K562 (cell line): ENCODE data around the gene SRBD1. TPM values are rescaled to one million over a fixed set of nuclear protein-coding genes. Genes with fewer than 3 reads are reported as not detected.

Experiments used
- C11orf30 ChIP-seq: fragments of 450-650 bp; IDR thresholded peaks from 2 replicates; pipeline ENCODE4 v1.6.1; 2016; ENCODE audit warnings: low read depth, mild to moderate bottlenecking
- CBFA2T2 ChIP-seq: fragments of 450-650 bp; conservative IDR thresholded peaks from 2 replicates; pipeline ENCODE4 v1.6.1; 2017; ENCODE audit warnings: mild to moderate bottlenecking
- CBX1 ChIP-seq: sonication (generic); IDR thresholded peaks from 2 replicates; pipeline ENCODE4 v1.6.1; 2016; ENCODE audit warnings: antibody characterized with exemption, low read depth, mild to moderate bottlenecking
- HBP1 ChIP-seq: fragments of 450-650 bp; formaldehyde crosslinking; IDR thresholded peaks from 2 replicates; pipeline ENCODE4 v1.4.0; 2022; ENCODE audit warnings: missing genetic modification characterization
- KAT7 ChIP-seq: sonication (generic); formaldehyde crosslinking; IDR thresholded peaks from 2 replicates; pipeline ENCODE4 v1.8.0; 2022; ENCODE audit warnings: missing genetic modification reagents, mild to moderate bottlenecking, borderline replicate concordance
- L3MBTL2 ChIP-seq: fragments of 450-650 bp; IDR thresholded peaks from 2 replicates; pipeline ENCODE4 v1.6.1; 2016; ENCODE audit warnings: mild to moderate bottlenecking, moderate library complexity
- MAFF ChIP-seq: IDR thresholded peaks from 2 replicates; pipeline ENCODE4 v1.6.1; 2012; ENCODE audit warnings: low read length, improper control_type of control experiment
- MAFG ChIP-seq: fragments of 450-650 bp; conservative IDR thresholded peaks from 2 replicates; pipeline ENCODE4 v1.6.1; 2016; ENCODE audit warnings: missing genetic modification characterization, missing compliant biosample characterization
- MAFK ChIP-seq: IDR thresholded peaks from 2 replicates; pipeline ENCODE4 v1.6.1; 2011; ENCODE audit warnings: low read length, improper control_type of control experiment
- NONO ChIP-seq, 2 experiments: fragments of 200-400 bp in 1 of 2; fragments of 450-650 bp in 1 of 2; formaldehyde crosslinking in 1 of 2; IDR thresholded peaks; 2 replicates each; pipeline ENCODE4 v1.6.1; 2017; ENCODE audit warnings: low read depth in 2 of 2, mild to moderate bottlenecking in 2 of 2, moderate library complexity in 2 of 2, low read length in 1 of 2
- SMARCE1 ChIP-seq: fragments of 450-650 bp; IDR thresholded peaks from 2 replicates; pipeline ENCODE4 v1.7.1; 2016; ENCODE audit warnings: mild to moderate bottlenecking
- TCF7 ChIP-seq: sonication (generic); IDR thresholded peaks from 2 replicates; pipeline ENCODE4 v1.6.1; 2016; ENCODE audit warnings: antibody characterized with exemption, borderline replicate concordance
- THAP12 ChIP-seq: fragments of 250-450 bp; sonication (Bioruptor Pico); IDR thresholded peaks from 2 replicates; pipeline ENCODE4 v1.9.0; 2021; ENCODE audit warnings: mild to moderate bottlenecking, inconsistent platforms
- ZBTB7A ChIP-seq: IDR thresholded peaks from 2 replicates; pipeline ENCODE4 v1.6.1; 2011; ENCODE audit warnings: low read depth, mild to moderate bottlenecking, low read length, moderate library complexity, borderline replicate concordance; ENCODE audit not compliant: control insufficient read depth
- ZFP30 ChIP-seq: fragments of 250-450 bp; sonication (Bioruptor Pico); IDR thresholded peaks from 2 replicates; pipeline ENCODE4 v1.8.0; 2022; ENCODE audit warnings: moderate library complexity, mild to moderate bottlenecking, inconsistent platforms, borderline replicate concordance
- ZNF76 ChIP-seq: fragments of 250-450 bp; sonication (Bioruptor Pico); IDR thresholded peaks from 2 replicates; pipeline ENCODE4 v1.4.0; 2020; ENCODE audit warnings: mild to moderate bottlenecking, moderate library complexity, borderline replicate concordance
- ZNF764 ChIP-seq: fragments of 250-450 bp; sonication (Bioruptor Pico); IDR thresholded peaks from 2 replicates; pipeline ENCODE4 v1.4.0; 2020; ENCODE audit warnings: low read depth, mild to moderate bottlenecking, moderate library complexity
- polyA plus RNA-seq, 8 experiments: library from polyadenylated mRNA; depleted of rRNA in 4 of 8; stranded (reverse) in 5 of 8; unstranded in 3 of 8; fragments of >200 nt; fragmentation: Nextera tagmentation in 2 of 8; fragmentation: Illumina TruSeq in 1 of 8; extraction: Ambion mirVana in 2 of 8; extraction: Trizol in 1 of 8; gene quantifications; 2 replicates each; pipeline versions ENCODE4 v1.2.1 to v1.2.3, GENCODE V29; 2011 to 2014; ENCODE audit warnings: inconsistent platforms in 1 of 8, missing spikeins in 1 of 8
- total RNA-seq, 7 experiments: library from RNA; depleted of rRNA in 6 of 7; stranded (reverse); fragments of >200 nt in 6 of 7; fragmentation: Illumina TruSeq in 2 of 7; extraction: Trizol in 2 of 7; gene quantifications; 2 replicates each; pipeline versions ENCODE4 v1.2.1 to v1.2.3, GENCODE V29; 2011 to 2021; ENCODE audit warnings: low replicate concordance in 1 of 7

SRBD1 gene
- total and polyA plus RNA-seq, 9 of the 15 experiments (the other 6 are each of a cell fraction or from before 2014, with no cell fraction given), result 6.9 to 23.2 (median 14.7) TPM

- TF ChIP-seq ZBTB7A (no peak), MAFG (peak; percentile 42), L3MBTL2 (no peak), SMARCE1 (no peak), CBFA2T2 (no peak), ZNF764 (CRISPR knock-in tag) (no peak), MAFK (peak; percentile 19; the same call in 1 of the 2 replicates), MAFF (0 out of 2 replicates have a peak, but pooled peaks have one; percentile 25), TCF7 (no peak), HBP1 (CRISPR knock-in tag) (no peak), CBX1 (no peak), ZFP30 (CRISPR knock-in tag) (no peak), KAT7 (CRISPR knock-in tag) (no peak), NONO (IDR thresholded peaks at IDR 0.05; ENCODE audit: low read depth in 2 of 2, low read length in 1 of 2) (no peak), ZNF76 (CRISPR knock-in tag) (no peak), THAP12 (CRISPR knock-in tag) (no peak), C11orf30 (peak; percentile 59)
Measured at GRCh38 chr2:45448217-45448616, 162.8 kb downstream of the SRBD1 start (continued).
